Stimulated activated CD8-positive, alpha-beta memory T cell treated with anti-CD3 and anti-CD28 coated beads, Interleukin-7, amount 100 ng/mL, for 1 hour (primary cell): ENCODE measurements around the gene CALCR.
"Not testable (repeated sequence)": the region's sequence is repeated elsewhere in the genome, so short reads cannot be mapped to it uniquely, and the experiment has no call there.

ENCODE experiments used
- DNase-seq, 2 donors: peaks; one replicate each; pipeline ENCODE4 v3.0.0-alpha.2; 2020; ENCODE audit warnings: low read depth in 2 of 2

Gene CALCR

GRCh38 chr7:93562106-93562505 is 12.4 kb downstream of the CALCR start:
- DNase-seq, result no peak

GRCh38 chr7:93559639-93560491 is 14.7 kb downstream of the CALCR start:
- no peak for DNase-seq

- no peak for DNase-seq
These were observed 15.6 kb downstream of the CALCR start for GRCh38 chr7:93558705-93559614.

GRCh38 chr7:93551931-93552330 is 22.6 kb downstream of the CALCR start:
- DNase-seq, result no peak

- no peak for DNase-seq
These were observed 23.2 kb downstream of the CALCR start for GRCh38 chr7:93551063-93551895.

DNA sequence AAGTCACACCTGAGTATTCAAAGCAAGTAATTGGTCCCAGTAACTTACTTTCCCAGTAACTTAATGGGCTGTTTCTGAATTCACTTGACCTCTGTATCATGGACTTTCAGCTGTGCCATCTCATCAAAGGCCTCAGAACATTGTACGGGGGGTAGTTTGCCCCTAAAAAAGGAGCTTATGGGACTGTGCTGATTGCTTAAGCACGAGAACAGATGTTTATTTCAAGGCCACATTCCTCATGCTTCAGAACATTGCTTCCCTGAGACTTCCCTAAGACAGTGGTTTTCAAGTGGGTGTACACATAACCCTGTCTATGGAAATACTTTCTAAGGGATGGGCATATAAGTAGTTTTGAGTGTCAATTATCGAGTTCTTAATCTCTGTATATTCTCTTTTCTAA is 26.8 kb downstream of the CALCR start:
- DNase-seq, result no peak

DNA sequence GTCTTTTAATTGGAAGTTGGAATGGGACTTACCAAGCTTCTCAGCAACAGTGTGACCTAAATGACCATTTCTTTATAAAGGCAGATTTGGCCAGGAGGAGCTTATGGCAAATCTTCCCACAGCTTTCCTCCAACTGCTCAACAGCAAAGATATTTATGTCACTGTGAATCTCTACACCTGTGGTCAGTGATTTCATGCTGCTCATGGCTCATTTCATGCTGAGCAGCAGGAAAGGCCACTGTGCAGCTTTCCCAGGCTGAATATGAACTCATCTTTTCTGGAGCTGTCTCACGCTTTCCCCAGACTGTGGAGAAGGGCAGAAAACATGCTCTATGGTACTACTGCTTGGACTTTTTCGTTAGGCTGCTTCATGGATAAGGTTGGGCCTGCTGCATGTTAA is 29.8 kb downstream of the CALCR start:
- DNase-seq, result no peak

- no peak for DNase-seq
These were observed 36.5 kb downstream of the CALCR start for GRCh38 chr7:93538061-93538460.

GRCh38 chr7:93535616-93536015 is 38.9 kb downstream of the CALCR start:
- no peak for DNase-seq

DNA sequence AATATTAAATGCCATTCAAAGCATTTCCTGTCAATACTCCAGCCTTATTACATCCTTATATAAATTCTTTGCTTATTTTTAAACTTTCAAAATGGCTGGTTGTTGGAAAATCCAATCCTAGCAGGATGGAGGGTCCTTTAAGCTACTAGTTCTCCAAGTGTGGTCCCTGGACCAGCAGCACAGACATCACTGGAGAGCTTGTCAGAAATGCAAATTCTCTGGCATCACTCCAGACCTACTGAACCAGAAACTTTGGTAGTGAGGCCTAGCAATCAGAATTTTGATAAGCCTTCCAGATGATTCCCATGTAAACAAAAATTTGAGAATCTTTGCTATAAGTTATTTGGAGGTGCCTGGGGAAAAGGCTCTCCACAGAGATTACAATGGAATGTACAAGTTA is 43.8 kb downstream of the CALCR start:
- no peak for DNase-seq

- DNase-seq, result no peak
These were observed 57.7 kb downstream of the CALCR start for GRCh38 chr7:93516834-93517233.

- DNase-seq, result no peak
These were observed 59.4 kb downstream of the CALCR start for GRCh38 chr7:93515144-93515543.

DNA sequence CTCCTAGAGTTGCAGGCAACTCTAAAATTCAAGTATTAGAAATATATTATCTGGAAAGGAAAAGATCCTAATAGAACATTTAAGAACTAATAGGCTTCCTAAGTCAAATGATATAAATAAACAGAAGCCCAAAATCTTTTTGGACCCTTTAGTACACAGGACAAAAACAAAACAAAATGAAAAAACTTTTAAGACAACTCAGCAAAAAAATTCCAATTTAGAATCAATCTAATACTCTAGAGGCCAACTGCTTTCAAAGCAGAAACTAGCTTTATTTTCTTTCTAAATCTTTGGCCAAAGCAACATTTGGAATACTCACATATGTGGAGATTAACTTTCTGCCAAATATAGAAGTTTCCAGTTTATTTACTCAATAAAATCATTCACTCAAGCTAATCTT is 65.2 kb downstream of the CALCR start:
- no peak for DNase-seq

DNA sequence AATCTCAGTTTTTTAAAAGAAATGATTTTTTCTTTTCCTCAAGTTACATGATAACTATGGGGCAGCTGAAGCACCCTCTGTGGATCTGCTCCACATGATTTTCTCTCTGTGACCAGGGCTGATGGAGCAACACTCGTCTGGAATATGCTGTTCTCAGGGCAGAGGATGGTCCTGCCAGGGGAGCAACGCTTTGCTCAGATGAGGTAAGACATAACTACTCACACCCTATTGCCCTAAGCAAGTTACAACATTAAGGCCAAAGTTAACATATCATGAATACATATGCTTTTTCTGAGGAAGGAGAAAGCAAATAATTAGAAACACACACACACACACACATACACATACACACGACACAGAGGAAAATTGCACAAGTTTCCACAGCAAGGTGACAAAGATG is 71.4 kb downstream of the CALCR start:
- DNase-seq, result no peak

DNA sequence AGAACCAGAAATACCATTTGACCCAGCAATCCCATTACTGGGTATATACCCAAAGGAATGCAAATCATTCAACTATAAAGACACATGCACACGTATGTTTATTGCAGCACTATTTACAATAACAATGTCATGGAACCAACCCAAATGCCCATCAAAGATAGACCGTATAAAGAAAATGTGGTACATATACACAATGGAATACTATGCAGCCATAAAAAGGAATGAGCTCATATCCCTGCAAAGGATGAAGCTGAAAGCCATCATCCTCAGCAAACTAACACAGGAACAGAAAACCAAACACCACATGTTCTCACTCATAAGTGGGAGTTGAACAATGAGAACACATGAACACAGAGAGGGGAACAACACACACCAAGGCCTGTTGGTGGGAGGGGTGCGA is 82.7 kb downstream of the CALCR start:
- not testable (repeated sequence) for DNase-seq

DNA sequence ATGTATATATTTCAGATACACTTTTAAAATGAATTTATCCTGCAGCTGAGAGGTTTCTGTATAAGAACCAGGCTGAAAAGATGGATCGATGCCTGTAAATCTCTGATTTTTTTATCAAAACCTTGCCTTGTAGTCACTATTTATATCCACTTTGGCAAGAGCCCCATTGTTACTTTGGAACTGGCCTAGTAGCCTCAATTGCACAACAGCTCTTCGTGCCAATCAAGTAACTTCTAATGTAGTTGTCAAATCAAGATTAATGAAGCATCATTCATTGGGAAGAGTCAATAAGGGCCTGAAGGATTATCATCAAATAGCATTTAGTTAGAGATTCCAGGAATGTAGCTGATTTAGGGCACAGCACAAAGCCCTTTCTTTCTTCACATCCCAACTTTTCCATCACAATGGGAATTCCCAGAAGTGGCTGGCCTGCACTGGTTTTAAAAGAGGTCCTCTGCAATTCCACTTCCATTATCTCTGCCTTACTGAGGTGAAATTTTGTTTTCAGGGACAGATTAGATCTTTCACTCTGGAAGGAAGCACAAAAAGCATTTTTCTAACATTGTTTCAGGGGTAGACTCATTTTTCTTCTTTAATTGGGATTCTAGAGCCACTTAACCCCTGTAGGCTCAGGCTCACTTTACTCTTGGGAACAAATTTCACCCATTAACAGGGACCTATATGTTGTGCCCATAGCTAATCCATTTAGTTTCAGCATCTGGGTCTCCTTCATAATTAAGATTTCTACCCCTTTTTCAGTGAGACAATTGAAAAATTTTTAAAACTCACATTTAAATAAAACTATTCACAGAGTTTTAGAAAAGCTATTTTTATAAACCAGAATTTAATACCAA is 97.8 kb downstream of the CALCR start:
- DNase-seq, result no peak

- no peak for DNase-seq
These were observed 98.7 kb downstream of the CALCR start for GRCh38 chr7:93475811-93476210.

DNA sequence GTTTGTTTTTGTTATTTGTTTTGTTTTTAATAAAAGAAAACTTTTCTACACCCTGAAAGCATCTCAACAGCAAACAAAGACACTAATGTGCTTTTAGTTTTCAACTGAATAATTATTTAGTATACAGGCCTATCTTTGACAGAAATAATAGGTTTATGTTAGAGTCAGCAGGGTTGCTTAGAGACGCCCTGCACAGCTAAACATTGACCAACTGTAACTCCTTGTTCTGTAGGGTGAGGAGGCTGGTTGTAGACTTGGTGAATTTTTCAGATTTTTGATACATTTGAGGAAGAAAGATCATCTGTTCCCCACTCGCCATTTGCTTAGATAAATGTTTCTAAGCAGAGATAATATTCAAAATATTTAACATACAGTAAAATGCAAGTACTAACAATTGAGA is 103.1 kb downstream of the CALCR start:
- DNase-seq, result no peak

DNA sequence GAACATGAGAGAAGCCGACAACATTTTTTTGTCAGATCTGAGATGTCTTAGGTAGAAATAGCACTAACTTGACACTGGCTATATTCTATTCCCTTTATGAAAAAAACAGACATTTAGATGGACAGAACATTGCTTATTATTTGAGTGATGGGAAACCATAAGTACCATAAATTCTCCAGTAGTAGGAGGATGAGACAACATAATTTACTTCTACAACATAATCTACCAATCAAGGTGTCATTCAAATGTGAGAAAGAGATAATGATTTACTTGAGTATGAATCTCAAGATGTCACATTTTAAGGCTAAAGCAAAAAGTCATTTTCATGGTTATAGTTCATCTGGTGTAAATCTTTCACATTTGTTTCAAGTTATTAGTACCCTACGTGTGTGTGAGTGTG is 110.8 kb downstream of the CALCR start:
- DNase-seq, result no peak

DNA sequence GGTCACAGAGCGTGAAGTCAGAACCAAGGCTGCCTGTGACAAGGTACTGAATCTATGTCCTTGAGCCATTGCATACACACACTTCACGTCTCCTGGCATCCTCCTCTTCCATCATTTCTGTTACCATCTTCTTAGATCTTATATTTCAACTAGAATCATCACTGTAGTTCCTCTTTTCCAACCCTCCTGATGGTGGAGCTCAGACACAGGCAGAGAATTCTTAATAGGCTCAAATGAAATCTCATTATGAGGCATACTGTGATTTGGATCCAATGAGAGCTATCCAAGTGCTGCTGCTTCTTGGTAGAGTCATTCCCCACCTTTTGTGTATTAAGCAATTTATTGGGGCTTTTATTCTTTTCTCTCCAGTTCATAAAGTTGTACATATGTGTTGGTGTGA is 113.2 kb downstream of the CALCR start:
- no peak for DNase-seq

DNA sequence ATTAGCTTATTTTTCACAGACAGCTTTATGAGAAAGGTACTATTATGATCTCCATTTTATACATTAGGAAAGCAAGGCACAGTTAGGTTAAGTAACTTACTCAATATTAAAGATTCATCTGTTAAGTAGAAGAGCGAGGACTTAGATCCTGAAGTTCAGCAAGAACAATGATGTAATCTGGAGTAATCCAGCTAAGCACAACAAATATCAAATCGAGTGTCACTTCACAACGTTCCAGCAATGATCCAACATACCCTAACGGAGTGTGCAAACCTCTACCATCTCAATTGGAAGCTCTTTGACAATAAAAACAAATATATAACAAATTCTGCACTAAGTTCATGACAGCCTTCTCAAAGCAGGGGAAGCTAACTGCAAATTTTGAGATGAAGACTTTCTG is 121.3 kb downstream of the CALCR start:
- no peak for DNase-seq
